Lower lobe of right lung (tissue), 2 donors: ENCODE measurements around the gene HOXA4. TPM values are rescaled to one million over a fixed set of nuclear protein-coding genes. Genes with fewer than 3 reads are reported as not detected.

Experiments used
- ATAC-seq, 2 donors: fragments of 200-7000 bp; cut with Tn5 transposase; one replicate each; pipeline ENCODE4 v1.9.1; 2020 to 2022; ENCODE audit warnings: mild to moderate bottlenecking in 2 of 2, moderate library complexity in 2 of 2
- DNase-seq: peaks from one replicate; pipeline ENCODE4 v3.0.0-alpha.2; 2020
- H3K27ac ChIP-seq: fragments of 200-600 bp; one replicate; pipeline ENCODE4 v1.8.0; 2022
- H3K27me3 ChIP-seq: fragments of 200-600 bp; one replicate; pipeline ENCODE4 v1.8.0; 2022; ENCODE audit warnings: low read depth
- H3K36me3 ChIP-seq: fragments of 200-600 bp; one replicate; pipeline ENCODE4 v1.8.0; 2022; ENCODE audit warnings: mild to moderate bottlenecking
- H3K4me1 ChIP-seq: fragments of 200-600 bp; one replicate; pipeline ENCODE4 v1.8.0; 2022
- H3K4me3 ChIP-seq: fragments of 200-600 bp; one replicate; pipeline ENCODE4 v1.8.0; 2022; ENCODE audit warnings: mild to moderate bottlenecking
- H3K9me3 ChIP-seq: fragments of 200-600 bp; one replicate; pipeline ENCODE4 v1.8.0; 2022
- CTCF ChIP-seq: fragments of 200-600 bp; IDR thresholded peaks from one replicate; pipeline ENCODE4 v1.8.0; 2022; ENCODE audit warnings: antibody characterized with exemption, mild to moderate bottlenecking
- intact Hi-C: fragments of 100-400 bp; cut with DNase I; formaldehyde crosslinking; loops from one replicate; pipeline ENCODE4 v1.11.0; 2022
- total RNA-seq: library from RNA; stranded (reverse); fragmentation: NEBNext Ultra II Directional; extraction: Animal tissue kit (Norgen Biotek cat#: 25700); gene quantifications from one replicate; pipeline ENCODE4 v1.2.1, GENCODE V29; 2021
- donor health status: DM: no; HTN: yes; CAD: no; lungs with severe emphysema.

HOXA4 gene
- total RNA-seq, 1 donor from 2014 or later, result 8.5 TPM

DNA sequence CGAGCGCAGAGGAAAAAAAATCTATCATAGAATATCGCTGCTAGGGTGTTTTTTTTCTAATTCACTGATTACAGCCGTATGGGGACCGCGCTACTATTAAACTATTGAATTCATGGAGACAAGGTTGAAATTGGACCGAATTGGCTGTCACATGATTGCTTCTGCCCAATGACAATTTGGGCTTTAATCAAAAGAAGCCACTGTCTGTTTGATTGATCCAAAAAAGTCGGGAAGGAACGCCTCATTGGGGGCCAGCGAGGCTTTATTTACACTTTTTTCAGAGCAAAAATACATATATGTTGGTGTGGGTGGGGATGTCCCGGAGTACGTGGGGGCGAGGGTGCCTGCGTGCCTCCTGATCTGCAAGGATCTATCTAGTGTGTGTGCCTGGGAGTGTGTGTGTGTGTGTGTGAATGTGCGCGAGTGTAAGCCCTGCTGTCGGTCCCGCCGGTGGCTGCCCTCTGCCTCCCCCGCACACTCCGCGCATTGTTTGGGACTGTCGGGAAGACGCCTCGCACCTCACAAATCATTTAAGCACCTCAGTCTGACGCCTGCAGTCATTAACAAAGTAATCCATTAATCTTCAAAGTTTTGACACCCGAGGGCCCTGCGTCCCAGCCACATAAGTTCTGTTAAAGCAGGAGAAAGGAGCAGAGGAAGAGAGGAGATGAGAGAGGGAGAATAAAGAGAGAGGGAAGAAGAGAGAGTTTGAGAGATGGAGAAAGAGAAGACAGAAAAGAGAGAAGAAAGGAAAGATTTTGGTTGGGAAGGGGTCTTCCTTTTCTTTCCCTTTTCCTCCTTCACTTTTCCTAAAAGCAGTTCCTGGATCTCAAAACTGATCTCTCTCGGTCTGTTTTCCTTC, 27.7 kb downstream of the HOXA4 start, which contains the start of gene HOXA2:
Gene HOXA2 (minus strand): TSS at position 103 of the 862 bp plus-strand sequence. CDS start 183 bp downstream, outside the sequence.
- Histone ChIP-seq H3K36me3 (peaks cover 18% of the 10 kb centered on the region), H3K4me1 (peaks cover 49% of the 10 kb centered on the region), H3K27me3 (peaks cover 70% of the 10 kb centered on the region), H3K4me3 (peak within 1 kb of the TSS; percentile 58), H3K9me3 (no peaks in the 10 kb centered on the region), H3K27ac (peak within 1 kb of the TSS; percentile 94)
- ATAC-seq (peak; percentile 34 to 41), DNase-seq (peak; percentile 48)
- intact Hi-C loops, result no loop called here
- no peak for TF ChIP-seq CTCF

- Histone ChIP-seq H3K27ac (peak overlapping the region; percentile 94), H3K4me1 (peaks cover 57% of the 10 kb centered on the region), H3K36me3 (peaks cover 18% of the 10 kb centered on the region), H3K9me3 (no peaks in the 10 kb centered on the region), H3K27me3 (peaks cover 71% of the 10 kb centered on the region), H3K4me3 (peak overlapping the region; percentile 58)
- intact Hi-C loops, result no loop called here
- DNase-seq (no peak), ATAC-seq (no peak)
- no peak for TF ChIP-seq CTCF
These were observed 28.5 kb downstream of the HOXA4 start for GRCh38 chr7:27101957-27102580.

GRCh38 chr7:27101171-27101956, 29.2 kb downstream of the HOXA4 start:
- no peak for TF ChIP-seq CTCF
- Histone ChIP-seq H3K4me1 (peaks cover 57% of the 10 kb centered on the region), H3K27ac (peak overlapping the region; percentile 94), H3K9me3 (no peaks in the 10 kb centered on the region), H3K4me3 (peak overlapping the region; percentile 58), H3K27me3 (peaks cover 64% of the 10 kb centered on the region), H3K36me3 (peaks cover 18% of the 10 kb centered on the region)
- DNase-seq (no peak), ATAC-seq (no peak)
- intact Hi-C loops, result no loop called here

- ATAC-seq, result no peak
- no peak for TF ChIP-seq CTCF
- H3K27ac ChIP-seq, result peak overlapping the region; percentile 94
- peaks cover 58% of the 10 kb centered on the region for H3K27me3 ChIP-seq
- H3K36me3 ChIP-seq, result peaks cover 18% of the 10 kb centered on the region
- H3K4me3 ChIP-seq, result peak overlapping the region; percentile 58
- H3K4me1 ChIP-seq, result peaks cover 55% of the 10 kb centered on the region
- H3K9me3 ChIP-seq, result no peaks in the 10 kb centered on the region
- intact Hi-C loops, result no loop called here
- no peak for DNase-seq
These were observed 29.8 kb downstream of the HOXA4 start for GRCh38 chr7:27100694-27101170.
